COR-L47 (cell line): Measurements from ENCODE around the gene RNASE2.
A peak's percentile ranks its signal among the peaks of the same experiment; 100 is the strongest.
"Not testable (repeated sequence)": the region's sequence is repeated elsewhere in the genome, so short reads cannot be mapped to it uniquely, and the experiment has no call there.

Source experiments
- DNase-seq: peaks from one replicate; lab custom pipeline; 2025; lab: John Stamatoyannopoulos, UW

RNASE2 gene

GRCh38 chr14:20982646-20983369 lies 27.5 kb downstream of the RNASE2 start:
- DNase-seq = no peak

DNA sequence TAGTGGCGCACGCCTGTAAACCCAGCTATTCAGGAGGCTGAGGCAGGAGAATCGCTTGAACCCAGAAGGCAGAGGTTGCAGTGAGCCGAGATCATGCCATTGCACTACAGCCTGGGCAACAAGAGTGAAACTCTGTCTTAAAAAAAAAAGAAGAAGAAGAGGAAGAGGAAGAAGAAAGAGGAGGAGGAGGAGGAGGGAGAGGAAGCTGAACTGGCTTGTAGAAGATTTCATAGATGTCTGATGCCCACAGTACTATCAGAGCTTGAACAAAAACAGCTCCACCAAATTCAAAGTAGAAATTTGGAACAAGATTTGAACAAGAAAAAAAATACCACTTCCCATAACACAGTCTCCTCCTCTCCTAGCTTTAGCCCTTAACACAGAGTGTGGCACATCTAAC lies 30.4 kb downstream of the RNASE2 start:
- DNase-seq = not testable (repeated sequence)

DNA sequence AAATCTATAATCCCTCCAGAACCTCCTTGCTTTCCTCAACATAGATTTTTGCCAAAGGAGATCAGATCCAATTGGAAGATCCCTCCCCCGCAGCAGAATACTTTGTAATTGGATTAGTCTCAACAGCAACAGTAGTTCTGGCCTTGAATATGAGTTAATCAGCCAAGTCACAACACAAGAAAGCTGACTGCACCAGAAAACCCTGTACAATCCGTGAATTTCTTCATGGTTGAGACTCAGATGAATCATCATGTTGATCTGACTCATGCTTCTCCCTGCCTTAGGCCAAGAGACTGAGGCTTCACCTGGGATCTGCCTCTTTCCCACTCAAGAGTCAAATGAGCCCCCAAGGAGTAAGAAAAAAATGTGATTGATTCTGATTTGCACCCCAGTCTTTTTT lies 31.5 kb downstream of the RNASE2 start:
- no peak for DNase-seq

- no peak for DNase-seq
Observed at GRCh38 chr14:20988717-20989470, 33.6 kb downstream of the RNASE2 start.

- no peak for DNase-seq
Observed at GRCh38 chr14:20989471-20989786, 34.1 kb downstream of the RNASE2 start.

DNA sequence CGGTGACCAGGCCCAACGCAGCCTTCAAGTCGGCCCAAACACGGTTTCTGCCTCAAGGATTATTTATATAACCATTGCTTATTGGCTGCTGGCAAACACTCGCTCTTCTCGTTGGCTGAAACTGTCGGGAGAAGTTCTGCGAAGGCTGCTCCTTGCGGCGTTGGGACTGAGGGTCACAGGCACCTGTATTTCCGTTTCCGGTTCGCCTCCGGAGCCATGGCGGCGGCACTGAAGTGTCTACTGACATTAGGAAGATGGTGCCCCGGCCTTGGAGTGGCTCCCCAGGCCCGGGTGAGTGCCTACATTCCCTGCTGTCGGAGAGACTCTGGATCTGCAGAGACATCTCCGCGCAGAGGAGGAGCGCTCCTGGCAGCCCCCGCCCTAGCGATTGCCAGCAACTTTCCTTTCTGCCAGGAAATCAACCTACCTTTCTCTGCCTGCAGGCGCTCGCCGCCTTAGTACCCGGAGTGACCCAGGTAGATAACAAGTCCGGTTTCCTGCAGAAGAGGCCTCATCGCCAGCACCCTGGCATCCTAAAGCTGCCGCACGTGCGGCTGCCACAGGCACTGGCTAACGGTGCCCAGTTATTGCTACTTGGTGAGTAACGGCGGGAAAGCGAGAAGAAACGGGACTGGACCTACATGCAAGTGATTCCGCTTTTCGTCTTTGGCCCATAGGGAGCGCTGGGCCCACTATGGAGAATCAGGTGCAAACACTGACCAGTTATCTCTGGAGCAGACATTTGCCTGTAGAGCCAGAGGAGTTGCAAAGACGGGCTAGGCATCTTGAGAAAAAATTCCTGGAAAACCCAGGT lies 34.7 kb downstream of the RNASE2 start, which contains the start of gene METTL17:
TSS of gene METTL17 (plus strand) at position 194 of the 814 bp plus-strand sequence. CDS start at position 217, 23 bp downstream.
- peak; percentile 90 for DNase-seq

GRCh38 chr14:20996521-20996920 lies 41.2 kb downstream of the RNASE2 start:
- DNase-seq = no peak

GRCh38 chr14:20997115-20997514 lies 41.8 kb downstream of the RNASE2 start:
- no peak for DNase-seq

DNA sequence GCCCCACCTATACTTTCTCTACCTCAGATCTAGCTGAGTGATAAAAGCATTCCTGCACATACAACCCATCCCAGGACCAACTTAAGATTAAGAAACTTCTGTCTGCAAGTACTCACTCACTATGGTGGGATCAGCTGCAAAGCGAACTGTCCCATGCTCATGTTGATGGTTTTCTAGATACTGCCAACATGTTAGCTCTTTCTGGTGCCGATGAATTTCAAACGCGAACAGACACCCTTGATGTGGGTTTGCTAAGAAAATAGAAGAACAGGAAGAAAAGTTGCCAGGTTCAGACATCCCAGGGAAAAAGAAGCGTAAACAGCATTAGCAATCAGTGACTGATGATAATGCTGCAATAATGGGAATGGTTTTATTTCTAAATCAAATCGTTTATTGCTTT lies 42.3 kb downstream of the RNASE2 start:
- DNase-seq = no peak

GRCh38 chr14:20998139-20998538 lies 42.9 kb downstream of the RNASE2 start:
- no peak for DNase-seq

DNA sequence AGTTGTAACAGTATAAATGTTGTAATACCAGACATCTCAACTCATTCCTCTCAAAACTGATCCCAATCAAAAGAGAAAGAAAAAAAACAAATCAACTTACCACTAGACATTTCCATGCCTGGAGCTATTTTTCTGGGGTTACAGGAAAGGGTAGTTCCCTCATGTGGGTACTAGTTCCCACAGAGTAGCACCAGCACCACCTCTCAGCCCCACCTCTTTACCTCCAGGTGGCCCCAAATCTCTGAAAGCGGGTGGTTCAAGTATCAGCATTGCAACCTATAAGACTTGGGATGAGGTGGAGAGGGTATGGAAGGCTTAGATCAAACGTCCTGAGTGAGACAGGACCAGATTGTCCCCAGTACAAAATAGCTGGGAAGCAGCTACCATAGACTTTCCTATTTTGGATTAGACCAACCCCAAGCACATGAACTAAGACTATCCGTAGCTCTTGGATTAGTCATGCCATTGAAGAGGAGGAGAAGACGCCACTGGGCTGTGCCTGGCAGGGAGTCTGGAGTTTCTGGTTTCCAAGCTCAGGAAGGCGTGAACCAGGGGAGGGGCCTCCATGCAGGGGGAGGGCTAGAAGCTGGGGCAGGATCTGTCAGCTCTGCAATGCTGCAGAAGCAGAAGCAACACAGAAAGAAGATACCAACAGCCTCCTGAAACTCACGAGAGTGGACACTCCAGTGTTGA lies 43.5 kb downstream of the RNASE2 start, which contains the start of gene SLC39A2:
TSS of gene SLC39A2 (plus strand) at position 620 of the 693 bp plus-strand sequence. CDS start 154 bp downstream, outside the sequence.
- DNase-seq = no peak

DNA sequence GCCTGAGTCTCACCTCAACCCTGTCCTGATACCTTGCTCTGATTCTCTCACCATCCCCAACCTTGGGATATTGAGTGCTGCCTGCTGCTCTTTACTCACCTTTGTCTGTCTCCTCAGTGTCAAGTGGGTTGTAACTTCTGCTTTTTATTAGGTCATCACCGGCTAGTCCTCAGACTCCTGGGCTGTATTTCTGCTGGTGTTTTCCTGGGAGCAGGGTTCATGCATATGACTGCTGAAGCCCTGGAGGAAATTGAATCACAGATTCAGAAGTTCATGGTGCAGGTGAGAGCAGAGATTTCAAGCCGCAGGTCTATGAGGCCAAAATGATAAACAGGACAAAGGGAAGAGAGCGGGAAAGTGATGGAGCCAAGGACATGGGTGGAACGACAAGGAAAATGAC lies 44.3 kb downstream of the RNASE2 start:
- no peak for DNase-seq

GRCh38 chr14:21001218-21001617 lies 45.9 kb downstream of the RNASE2 start:
- DNase-seq = no peak

- no peak for DNase-seq
Observed at GRCh38 chr14:21003788-21004346, 48.6 kb downstream of the RNASE2 start.
